Transverse colon (tissue), 4 donors: ENCODE measurements around the gene ANKRD10. TPM values are rescaled to one million over a fixed set of nuclear protein-coding genes. Genes with fewer than 3 reads are reported as not detected.

Source experiments
- DNase-seq: peaks from one replicate; pipeline ENCODE4 v3.0.0-alpha.2; 2019
- H3K27ac ChIP-seq, 4 donors: fragments of 200-600 bp; sonication (generic); 2 replicates each; pipeline ENCODE4 v1.5.1; 2016 to 2018; ENCODE audit warnings: inconsistent platforms in 4 of 4
- H3K27me3 ChIP-seq: fragments of 200-600 bp; sonication (generic); 2 replicates; pipeline ENCODE4 v1.5.1; 2017; ENCODE audit warnings: inconsistent platforms
- H3K36me3 ChIP-seq, 4 donors: fragments of 200-600 bp; sonication (generic); 2 replicates each; pipeline ENCODE4 v1.5.1; 2017 to 2019; ENCODE audit warnings: inconsistent platforms in 4 of 4
- H3K4me1 ChIP-seq, 4 donors: fragments of 200-600 bp; sonication (generic); 2 replicates each; pipeline ENCODE4 v1.5.1; 2017 to 2020; ENCODE audit warnings: inconsistent platforms in 4 of 4
- H3K4me3 ChIP-seq, 4 donors: fragments of 200-600 bp; sonication (generic); 1 replicate in 1 of 4; 2 replicates in 3 of 4; pipeline versions ENCODE4 v1.5.1 to v1.6.1; 2017 to 2019; ENCODE audit warnings: inconsistent platforms in 4 of 4
- H3K9me3 ChIP-seq, 2 donors: fragments of 200-600 bp; sonication (generic); 2 replicates each; pipeline ENCODE4 v1.5.1; 2017 to 2019; ENCODE audit warnings: inconsistent platforms in 2 of 2
- CTCF ChIP-seq, 5 experiments: fragments of 200-600 bp in 3 of 5; fragments of 450-650 bp in 2 of 5; sonication (generic) in 3 of 5; IDR thresholded peaks; 1 replicate in 2 of 5; 2 replicates in 3 of 5; pipeline ENCODE4 v1.5.1; 2016 to 2017; ENCODE audit warnings: antibody characterized with exemption in 5 of 5, inconsistent platforms in 3 of 5, mild to moderate bottlenecking in 2 of 5, moderate library complexity in 1 of 5
- EP300 ChIP-seq: sonication (generic); formaldehyde crosslinking; IDR thresholded peaks from one replicate; pipeline ENCODE4 v1.6.1; 2017; ENCODE audit warnings: antibody characterized with exemption, low read depth
- POLR2A ChIP-seq: fragments of 450-650 bp; IDR thresholded peaks from one replicate; pipeline ENCODE4 v1.6.1; 2016; ENCODE audit warnings: antibody characterized with exemption, mild to moderate bottlenecking, moderate library complexity
- POLR2AphosphoS5 ChIP-seq, 3 donors: sonication (generic); formaldehyde crosslinking; IDR thresholded peaks; one replicate each; pipeline ENCODE4 v1.6.1; 2016; ENCODE audit warnings: antibody characterized with exemption in 3 of 3
- WGBS, 2 donors: methylation state at CpG; one replicate each; pipeline ENCODE4 v1.1.5; 2018; ENCODE audit warnings: low coverage in 1 of 2; 5-methylcytosine and 5-hydroxymethylcytosine counted together
- in situ Hi-C, 4 donors: fragments of 200-750 bp; cut with MboI; loops; one replicate each; pipeline versions ENCODE4 v1.15.0 to v1.15.1; 2017; ENCODE audit warnings: low sequenced_read_pairs in 3 of 4, low pct_ligation_motif_present in 1 of 4, low pct_unique_long_range_greater_than_20kb in 1 of 4
- intact Hi-C: fragments of 100-400 bp; cut with DNase I; formaldehyde crosslinking; loops from one replicate; pipeline ENCODE4 v1.15.1; 2023; ENCODE audit warnings: low total_unique reads
- total RNA-seq, 4 donors: library from RNA; depleted of rRNA; stranded (reverse); fragments of >200 nt; gene quantifications; one replicate each; pipeline ENCODE4 v1.1.0, GENCODE V29; 2016

ANKRD10 gene
- total RNA-seq, 4 donors from 2014 or later: 124 to 286 (median 188) TPM

DNA sequence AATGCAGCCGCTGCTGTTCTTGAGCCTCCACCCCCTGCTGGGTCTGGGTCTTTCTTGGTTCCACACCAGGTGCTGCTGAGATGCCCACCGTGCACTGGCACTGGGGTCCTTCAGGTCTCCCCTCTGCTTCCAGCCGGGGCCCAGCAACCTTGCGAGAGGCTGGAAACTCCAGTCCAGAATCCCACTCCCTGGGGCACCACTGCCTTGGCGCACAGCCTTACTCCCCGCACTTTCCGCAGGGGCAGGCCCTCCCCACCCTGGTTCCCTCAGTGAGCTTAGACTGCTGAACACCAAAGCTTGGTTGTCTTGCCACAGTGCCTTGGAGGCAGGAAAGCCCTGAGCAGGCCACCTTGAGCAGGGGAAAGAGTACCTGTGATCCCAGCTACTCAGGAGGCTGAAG lies 60.0 kb downstream of the ANKRD10 start:
- no peaks in the 10 kb centered on the region for H3K36me3 ChIP-seq
- in situ Hi-C loops: no loop called here
- TF ChIP-seq POLR2AphosphoS5 (IDR thresholded peaks at IDR 0.05): no peak
- TF ChIP-seq POLR2A: no peak
- no peak for TF ChIP-seq CTCF (IDR thresholded peaks at IDR 0.05)
- TF ChIP-seq EP300: no peak
- no peak for DNase-seq
- WGBS, 2 donors: 96% methylated on average over 7 of the region's 7 CpGs; no CpG with 5 or more reads in 1 of the 2 donors
- H3K4me1 ChIP-seq: no peaks in the 10 kb centered on the region
- no peaks in the 10 kb centered on the region for H3K9me3 ChIP-seq
- H3K27me3 ChIP-seq: no peaks in the 10 kb centered on the region
- no peak overlapping the region for H3K4me3 ChIP-seq
- no peak overlapping the region for H3K27ac ChIP-seq
- intact Hi-C loops: no loop called here

DNA sequence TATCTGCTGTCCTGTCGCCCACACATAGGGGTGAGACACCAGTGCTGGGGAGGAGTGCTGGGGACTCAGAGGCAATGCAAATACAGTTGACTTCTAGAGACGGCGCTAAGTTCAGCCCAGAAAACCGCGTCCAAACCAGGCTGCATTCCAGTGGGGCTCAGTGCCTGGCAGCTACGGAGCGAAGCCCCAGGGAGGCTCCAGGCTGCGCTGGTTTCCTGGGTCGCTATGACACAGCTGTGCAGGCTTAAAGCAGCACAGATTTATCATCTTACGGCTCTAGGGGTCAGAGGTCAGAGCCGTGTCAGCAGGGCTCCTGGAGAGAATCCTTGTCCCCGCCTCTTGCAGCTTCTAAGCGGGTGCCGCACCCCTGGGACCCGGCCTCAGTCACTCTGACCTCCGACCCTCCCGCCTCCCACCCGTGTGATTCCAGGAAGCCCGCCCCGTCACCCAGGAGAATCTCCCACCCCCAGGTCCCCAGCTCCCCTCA lies 61.6 kb downstream of the ANKRD10 start:
- intact Hi-C loops: no loop called here
- no peak for DNase-seq
- H3K27ac ChIP-seq: no peak overlapping the region
- H3K27me3 ChIP-seq: no peaks in the 10 kb centered on the region
- no peaks in the 10 kb centered on the region for H3K4me1 ChIP-seq
- in situ Hi-C loops: no loop called here
- no peak overlapping the region for H3K4me3 ChIP-seq
- H3K9me3 ChIP-seq: no peaks in the 10 kb centered on the region
- TF ChIP-seq POLR2A (no peak), EP300 (no peak), POLR2AphosphoS5 (IDR thresholded peaks at IDR 0.05) (no peak), CTCF (IDR thresholded peaks at IDR 0.05) (no peak)
- 49 to 71% methylated on average over 6 to 20 of the region's 20 CpGs for WGBS, 2 donors
- no peaks in the 10 kb centered on the region for H3K36me3 ChIP-seq

GRCh38 chr13:110850840-110851239 lies 64.0 kb downstream of the ANKRD10 start:
- in situ Hi-C loops: no loop called here

GRCh38 chr13:110850006-110850405 lies 64.9 kb downstream of the ANKRD10 start:
- in situ Hi-C loops: no loop called here
- 37 to 61% methylated on average over 4 of the region's 4 CpGs for WGBS, 2 donors

More at GRCh38 chr13:110850840-110851239, 64.0 kb downstream of the ANKRD10 start:
- H3K9me3 ChIP-seq: no peaks in the 10 kb centered on the region
- H3K27ac ChIP-seq: no peak overlapping the region
- TF ChIP-seq EP300: no peak
- no peak for TF ChIP-seq CTCF (IDR thresholded peaks at IDR 0.05)
- TF ChIP-seq POLR2A: no peak
- no peak for TF ChIP-seq POLR2AphosphoS5 (IDR thresholded peaks at IDR 0.05)
- 76 to 81% methylated on average over 4 to 11 of the region's 11 CpGs for WGBS, 2 donors
- peaks cover 7% of the 10 kb centered on the region for H3K27me3 ChIP-seq
- no peaks in the 10 kb centered on the region for H3K4me1 ChIP-seq
- DNase-seq: no peak
- H3K4me3 ChIP-seq: no peak overlapping the region
- intact Hi-C loops: no loop called here
- H3K36me3 ChIP-seq: no peaks in the 10 kb centered on the region

More at GRCh38 chr13:110850006-110850405, 64.9 kb downstream of the ANKRD10 start:
- Histone ChIP-seq H3K4me1 (no peaks in the 10 kb centered on the region), H3K27me3 (peaks cover 7% of the 10 kb centered on the region), H3K4me3 (no peak overlapping the region), H3K27ac (no peak overlapping the region), H3K9me3 (no peaks in the 10 kb centered on the region), H3K36me3 (no peaks in the 10 kb centered on the region)
- TF ChIP-seq POLR2AphosphoS5 (IDR thresholded peaks at IDR 0.05) (no peak), EP300 (no peak), CTCF (IDR thresholded peaks at IDR 0.05) (no peak), POLR2A (no peak)
- no peak for DNase-seq
- intact Hi-C loops: no loop called here
